ENCODE data around the gene ATRX.
"Not testable (repeated sequence)": the region's sequence is repeated elsewhere in the genome, so short reads cannot be mapped to it uniquely, and the experiment has no call there.

The ATRX gene

GRCh38 chrX:77726095-77726494 lies 59.9 kb downstream of the ATRX start:
- DNase-seq: not testable (repeated sequence)

- DNase-seq: no peak
Measured at GRCh38 chrX:77723681-77724080, 62.3 kb downstream of the ATRX start.

- DNase-seq: no peak
Measured at GRCh38 chrX:77719388-77719787, 66.6 kb downstream of the ATRX start.

- DNase-seq: no peak
Measured at GRCh38 chrX:77704881-77705280, 81.1 kb downstream of the ATRX start.

- no peak for DNase-seq
Measured at GRCh38 chrX:77698242-77698641, 87.8 kb downstream of the ATRX start.

- no peak for DNase-seq
Measured at GRCh38 chrX:77694491-77694890, 91.5 kb downstream of the ATRX start.

- DNase-seq: no peak
Measured at GRCh38 chrX:77693594-77693993, 92.4 kb downstream of the ATRX start.

GRCh38 chrX:77691916-77692315 lies 94.1 kb downstream of the ATRX start:
- DNase-seq: no peak

GRCh38 chrX:77689376-77689775 lies 96.6 kb downstream of the ATRX start:
- no peak for DNase-seq

GRCh38 chrX:77685683-77686082 lies 100.3 kb downstream of the ATRX start:
- DNase-seq: not testable (repeated sequence)

GRCh38 chrX:77679144-77679543 lies 106.9 kb downstream of the ATRX start:
- no peak for DNase-seq

- no peak for DNase-seq
Measured at GRCh38 chrX:77675986-77676385, 110.0 kb downstream of the ATRX start.

- DNase-seq: no peak
Measured at GRCh38 chrX:77668391-77669237, 117.4 kb downstream of the ATRX start.

- DNase-seq: no peak
Measured at GRCh38 chrX:77658886-77659285, 127.1 kb downstream of the ATRX start.

GRCh38 chrX:77652095-77652494 lies 133.9 kb downstream of the ATRX start:
- DNase-seq: no peak

- DNase-seq: no peak
Measured at GRCh38 chrX:77640702-77641101, 145.3 kb downstream of the ATRX start.

GRCh38 chrX:77639820-77640219 lies 146.2 kb downstream of the ATRX start:
- DNase-seq: no peak

GRCh38 chrX:77638397-77638796 lies 147.6 kb downstream of the ATRX start:
- no peak for DNase-seq

GRCh38 chrX:77635373-77635772 lies 150.6 kb downstream of the ATRX start:
- DNase-seq: no peak

GRCh38 chrX:77628294-77629025 lies 157.6 kb downstream of the ATRX start:
- no peak for DNase-seq

- DNase-seq: no peak
Measured at GRCh38 chrX:77622672-77623071, 163.3 kb downstream of the ATRX start.

GRCh38 chrX:77622233-77622632 lies 163.8 kb downstream of the ATRX start:
- DNase-seq: no peak

GRCh38 chrX:77621453-77621852 lies 164.6 kb downstream of the ATRX start:
- DNase-seq: not testable (repeated sequence)

GRCh38 chrX:77617206-77617605 lies 168.8 kb downstream of the ATRX start:
- DNase-seq: no peak

All from cerebellar nuclear complex (tissue), 1 donor.